ENCODE results near the gene CCDC57. TPM values are rescaled to one million over a fixed set of nuclear protein-coding genes. Genes with fewer than 3 reads are reported as not detected.

The CCDC57 gene
- total RNA-seq, 1 donor from 2014 or later, result 56.6 TPM

- TF ChIP-seq CTCF (IDR thresholded peaks at IDR 0.05), result no peak
- ATAC-seq (ENCODE audit: low read depth) (no peak), DNase-seq (peak; percentile 53)
- Mint-ChIP-seq H3K4me1 (peaks cover 15% of the 10 kb centered on the region), H3K36me3 (ENCODE audit: low read depth) (peaks cover 12% of the 10 kb centered on the region), H3K9me3 (no peaks in the 10 kb centered on the region), H3K27ac (no peak overlapping the region), H3K27me3 (no peaks in the 10 kb centered on the region), H3K4me3 (peak overlapping the region; percentile 73)
- POLR2A ChIA-PET, result interaction anchor here (1.0 to 3.5 kb wide), 12 partner anchors 8 to 414 kb away, joined by 3 to 28 read pairs (median 4); partner anchors contain the start of genes ARL16, DCXR, DUS1L and HGS
- intact Hi-C loops (cut with micrococcal nuclease), result loop anchor here (5.0 to 10.0 kb wide), 4 partner anchors 135 to 655 kb away; partner anchors contain the start of genes ACTG1, NOTUM, PYCR1 and TBCD
- CTCF ChIA-PET, result interaction anchor here (1.5 to 1.8 kb wide), 2 partner anchors 9 to 67 kb away, joined by 4 to 6 read pairs; no protein-coding TSS in a partner anchor
Observed at GRCh38 chr17:82097184-82097918, 115.3 kb downstream of the CCDC57 start.

- Mint-ChIP-seq H3K4me3 (peak overlapping the region; percentile 73), H3K9me3 (no peaks in the 10 kb centered on the region), H3K4me1 (peaks cover 13% of the 10 kb centered on the region), H3K27ac (no peak overlapping the region), H3K27me3 (no peaks in the 10 kb centered on the region), H3K36me3 (ENCODE audit: low read depth) (peaks cover 14% of the 10 kb centered on the region)
- DNase-seq (no peak), ATAC-seq (ENCODE audit: low read depth) (no peak)
- CTCF ChIA-PET, result no interaction called here
- no peak for TF ChIP-seq CTCF (IDR thresholded peaks at IDR 0.05)
- intact Hi-C loops (cut with micrococcal nuclease), result loop anchor here (5.0 to 10.0 kb wide), 4 partner anchors 134 to 656 kb away; partner anchors contain the start of genes ACTG1, NOTUM, PYCR1 and TBCD
- POLR2A ChIA-PET, result interaction anchor here (3.5 kb wide), 1 partner anchor 10 kb away, joined by 24 read pairs; no protein-coding TSS in a partner anchor
Observed at GRCh38 chr17:82096709-82097183, 115.9 kb downstream of the CCDC57 start.

- intact Hi-C loops (cut with micrococcal nuclease), result loop anchor here (5.0 to 10.0 kb wide), 4 partner anchors 134 to 656 kb away; partner anchors contain the start of genes ACTG1, NOTUM, PYCR1 and TBCD
- no peak for TF ChIP-seq CTCF (IDR thresholded peaks at IDR 0.05)
- ChIA-PET CTCF (no interaction called here), POLR2A (interaction anchor here (1.4 to 3.5 kb wide), 2 partner anchors 11 to 59 kb away, joined by 4 to 24 read pairs; partner anchors contain the start of gene DCXR)
- H3K36me3 Mint-ChIP-seq (ENCODE audit: low read depth), result peaks cover 17% of the 10 kb centered on the region
- H3K9me3 Mint-ChIP-seq, result no peaks in the 10 kb centered on the region
- ATAC-seq (ENCODE audit: low read depth) (no peak), DNase-seq (no peak)
- H3K4me3 Mint-ChIP-seq, result no peak overlapping the region
- peaks cover 13% of the 10 kb centered on the region for H3K4me1 Mint-ChIP-seq
- H3K27ac Mint-ChIP-seq, result no peak overlapping the region
- no peaks in the 10 kb centered on the region for H3K27me3 Mint-ChIP-seq
Observed at GRCh38 chr17:82095777-82096708, 116.6 kb downstream of the CCDC57 start.

- intact Hi-C loops (cut with micrococcal nuclease), result loop anchor here (5.0 to 10.0 kb wide), 4 partner anchors 133 to 657 kb away; partner anchors contain the start of genes ACTG1, NOTUM, PYCR1 and TBCD
- H3K4me1 Mint-ChIP-seq, result peaks cover 13% of the 10 kb centered on the region
- peaks cover 22% of the 10 kb centered on the region for H3K36me3 Mint-ChIP-seq (ENCODE audit: low read depth)
- POLR2A ChIA-PET, result interaction anchor here (0.6 to 1.4 kb wide), 2 partner anchors 15 to 58 kb away, joined by 4 to 9 read pairs; partner anchors contain the start of gene DCXR
- H3K27me3 Mint-ChIP-seq, result no peaks in the 10 kb centered on the region
- H3K9me3 Mint-ChIP-seq, result no peaks in the 10 kb centered on the region
- no peak overlapping the region for H3K27ac Mint-ChIP-seq
- no peak for ATAC-seq (ENCODE audit: low read depth)
- no peak for TF ChIP-seq CTCF (IDR thresholded peaks at IDR 0.05)
- no peak for DNase-seq
- H3K4me3 Mint-ChIP-seq, result no peak overlapping the region
- CTCF ChIA-PET, result interaction anchor here (1.3 kb wide), 1 partner anchor 57 kb away, joined by 3 read pairs; the partner anchor contains the start of gene DCXR
Observed at GRCh38 chr17:82094931-82095776, 117.5 kb downstream of the CCDC57 start.

Data from activated B cell treated with CpG ODN at 0.5 μM for 24 hours (primary cell).